Prostate gland (tissue), 2 donors: ENCODE measurements around the gene DENND1B.

ENCODE experiments used
- CTCF ChIP-seq, 4 experiments: fragments of 200-600 bp in 2 of 4; fragments of 450-650 bp in 2 of 4; sonication (generic) in 2 of 4; IDR thresholded peaks; 1 replicate in 3 of 4; 2 replicates in 1 of 4; pipeline ENCODE4 v1.5.1; 2016 to 2019; ENCODE audit warnings: antibody characterized with exemption in 4 of 4, mild to moderate bottlenecking in 2 of 4, moderate library complexity in 2 of 4
- POLR2A ChIP-seq: fragments of 450-650 bp; IDR thresholded peaks from one replicate; pipeline ENCODE4 v1.6.1; 2016; ENCODE audit warnings: antibody characterized with exemption, mild to moderate bottlenecking

GRCh38 chr1:197800379-197801110, 25.3 kb upstream of the DENND1B start:
- TF ChIP-seq POLR2A (no peak), CTCF (IDR thresholded peaks at IDR 0.05) (no peak)
